Natural killer cell treated with Interleukin-12 subunit alpha and Interleukin-12 subunit beta and Interleukin-15 and Interleukin-18, amount 100 ng/mL, for 72 hours (primary cell): ENCODE results near the gene DMRTC1. TPM values are rescaled to one million over a fixed set of nuclear protein-coding genes. Genes with fewer than 3 reads are reported as not detected.
"Not testable (repeated sequence)": the region's sequence is repeated elsewhere in the genome, so short reads cannot be mapped to it uniquely, and the experiment has no call there.

Source experiments
- ATAC-seq, 2 donors: fragments of 150-1000 bp; cut with Tn5 transposase in 1 of 2; sonication (Bioruptor Pico), chemical (Tn5 transposase) in 1 of 2; 2 replicates each; pipeline ENCODE4 v1.10.0; 2021
- DNase-seq: peaks from one replicate; pipeline ENCODE4 v3.0.0; 2022; ENCODE audit warnings: low spot score
- H3K27ac Mint-ChIP-seq, 2 donors: 1 replicate in 1 of 2; 2 replicates in 1 of 2; pipeline ENCODE4 v1.8.0; 2022; ENCODE audit warnings: mixed read lengths in 2 of 2, mild to moderate bottlenecking in 1 of 2, moderate library complexity in 1 of 2
- H3K27me3 Mint-ChIP-seq, 2 donors: 1 replicate in 1 of 2; 2 replicates in 1 of 2; pipeline ENCODE4 v1.8.0; 2022; ENCODE audit warnings: mixed read lengths in 2 of 2
- H3K36me3 Mint-ChIP-seq: one replicate; pipeline ENCODE4 v1.8.0; 2022; ENCODE audit warnings: mixed read lengths
- H3K4me1 Mint-ChIP-seq, 2 donors: 1 replicate in 1 of 2; 2 replicates in 1 of 2; pipeline ENCODE4 v1.8.0; 2022; ENCODE audit warnings: low read depth in 2 of 2, mixed read lengths in 2 of 2, mild to moderate bottlenecking in 1 of 2
- H3K4me3 Mint-ChIP-seq: one replicate; pipeline ENCODE4 v1.8.0; 2022; ENCODE audit warnings: mixed read lengths
- H3K9me3 Mint-ChIP-seq: 2 replicates; pipeline ENCODE4 v1.8.0; 2022; ENCODE audit warnings: mixed read lengths
- total RNA-seq, 2 donors: library from RNA; stranded (reverse); gene quantifications; one replicate each; pipeline ENCODE4 v1.2.3, GENCODE V29; 2022

The DMRTC1 gene
- total RNA-seq, 2 donors from 2014 or later: not detected

DNA sequence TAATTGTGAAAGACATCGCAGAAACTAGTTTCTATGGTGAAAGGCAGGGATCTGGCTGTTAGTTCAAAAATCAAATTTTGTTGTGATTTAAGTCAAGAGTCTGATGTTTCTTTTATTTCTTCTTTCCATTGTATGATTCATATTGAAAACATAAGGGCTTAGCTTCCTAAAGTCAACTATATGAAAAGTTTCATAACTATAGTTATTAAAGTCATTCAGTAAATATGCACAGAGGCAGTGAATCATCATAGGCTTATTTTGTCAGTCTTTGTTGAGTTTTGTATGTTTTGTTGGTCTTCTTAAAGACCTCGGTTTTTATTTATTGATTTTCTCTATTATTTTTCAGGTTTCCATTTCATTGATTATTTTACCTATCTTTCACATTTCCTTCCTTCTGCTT, 60.7 kb downstream of the DMRTC1 start:
- not testable (repeated sequence) for H3K4me1 Mint-ChIP-seq, H3K9me3 Mint-ChIP-seq, DNase-seq, H3K27ac Mint-ChIP-seq, ATAC-seq, H3K4me3 Mint-ChIP-seq, H3K36me3 Mint-ChIP-seq, H3K27me3 Mint-ChIP-seq

DNA sequence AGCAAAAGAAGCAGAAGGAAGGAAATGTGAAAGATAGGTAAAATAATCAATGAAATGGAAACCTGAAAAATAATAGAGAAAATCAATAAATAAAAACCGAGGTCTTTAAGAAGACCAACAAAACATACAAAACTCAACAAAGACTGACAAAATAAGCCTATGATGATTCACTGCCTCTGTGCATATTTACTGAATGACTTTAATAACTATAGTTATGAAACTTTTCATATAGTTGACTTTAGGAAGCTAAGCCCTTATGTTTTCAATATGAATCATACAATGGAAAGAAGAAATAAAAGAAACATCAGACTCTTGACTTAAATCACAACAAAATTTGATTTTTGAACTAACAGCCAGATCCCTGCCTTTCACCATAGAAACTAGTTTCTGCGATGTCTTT, 106.1 kb downstream of the DMRTC1 start:
- not testable (repeated sequence) for DNase-seq, H3K27ac Mint-ChIP-seq, H3K9me3 Mint-ChIP-seq, H3K4me1 Mint-ChIP-seq, H3K4me3 Mint-ChIP-seq, H3K36me3 Mint-ChIP-seq, H3K27me3 Mint-ChIP-seq, ATAC-seq

DNA sequence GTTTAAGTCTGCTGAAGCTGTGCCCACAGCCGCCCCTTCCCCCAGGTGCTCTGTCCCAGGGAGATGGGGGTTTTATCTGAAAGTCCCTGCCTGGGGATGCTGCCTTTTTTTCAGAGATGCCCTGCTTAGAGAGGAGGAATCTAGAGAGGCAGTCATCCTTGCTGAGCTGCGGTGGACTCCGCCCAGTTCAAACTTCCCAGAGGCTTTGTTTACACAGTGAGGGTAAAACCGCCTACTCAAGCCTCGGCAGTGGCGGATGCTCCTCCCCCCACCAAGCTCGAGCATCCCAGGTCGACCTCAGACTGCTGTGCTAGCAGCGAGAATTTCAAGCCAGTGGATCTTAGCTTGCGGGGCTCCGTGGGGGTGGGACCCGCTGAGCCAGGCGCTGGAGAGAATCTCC, 112.9 kb downstream of the DMRTC1 start:
- H3K36me3 Mint-ChIP-seq, DNase-seq, H3K9me3 Mint-ChIP-seq, ATAC-seq, H3K4me3 Mint-ChIP-seq, H3K27me3 Mint-ChIP-seq, H3K4me1 Mint-ChIP-seq, H3K27ac Mint-ChIP-seq: not testable (repeated sequence)

Other genes starting within 250 kb of the DMRTC1 start
- 1 to 10 TPM in 1 of 2 donors, under 1 TPM in 1; 0.50 to 2.7 TPM for gene PHKA1, start 229.5 kb downstream of the DMRTC1 start, total RNA-seq
- not detected for gene DMRTC1B, start 166.9 kb downstream of the DMRTC1 start, total RNA-seq
- gene FAM236B, start 161.2 kb downstream of the DMRTC1 start, total RNA-seq: not detected
- gene FAM236D, start 135.6 kb downstream of the DMRTC1 start, total RNA-seq: not detected
- not detected for gene FAM236C, start 31.2 kb downstream of the DMRTC1 start, total RNA-seq
- not detected for gene FAM236A, start 5.6 kb downstream of the DMRTC1 start, total RNA-seq
- gene PABPC1L2B, start 59.1 kb upstream of the DMRTC1 start, total RNA-seq: not detected
- not detected for gene PABPC1L2A, start 135.7 kb upstream of the DMRTC1 start, total RNA-seq